SK-N-MC (cell line): ENCODE measurements around the gene ORC4.
"Not testable (repeated sequence)": the region's sequence is repeated elsewhere in the genome, so short reads cannot be mapped to it uniquely, and the experiment has no call there.

ENCODE experiments used
- DNase-seq: peaks from one replicate; pipeline ENCODE4 v3.0.0-alpha.2; 2011; ENCODE audit warnings: low read depth, low spot score
- H3K27ac ChIP-seq: fragments of 200-600 bp; sonication (generic); 2 replicates; pipeline ENCODE4 v1.5.1; 2016; ENCODE audit warnings: mixed run types
- H3K36me3 ChIP-seq: fragments of 200-600 bp; sonication (generic); 2 replicates; pipeline ENCODE4 v1.6.1; 2017; ENCODE audit warnings: antibody characterized with exemption, low read length, mixed read lengths; ENCODE audit not compliant: insufficient read depth
- H3K4me3 ChIP-seq: fragments of 200-600 bp; sonication (generic); 2 replicates; pipeline ENCODE4 v1.5.1; 2016
- H3K9ac ChIP-seq: fragments of 200-600 bp; sonication (generic); 2 replicates; pipeline ENCODE4 v1.8.0; 2017; ENCODE audit warnings: mixed run types, mixed read lengths; ENCODE audit not compliant: insufficient read length
- H3K9me3 ChIP-seq: fragments of 200-600 bp; sonication (generic); 2 replicates; pipeline ENCODE4 v1.6.1; 2017; ENCODE audit warnings: low read depth, mild to moderate bottlenecking, antibody characterized with exemption, low read length, moderate library complexity, mixed read lengths
- EZH2 ChIP-seq: fragments of 200-600 bp; sonication (generic); IDR thresholded peaks from one replicate; pipeline ENCODE4 v1.6.1; 2017; ENCODE audit warnings: antibody characterized with exemption
- FOXP2 ChIP-seq: optimal IDR thresholded peaks from 2 replicates; pipeline ENCODE3; 2011; ENCODE audit warnings: mild to moderate bottlenecking, moderate library complexity; ENCODE audit not compliant: insufficient read depth; ENCODE audit errors: extremely low read length, control extremely low read depth
- POLR2AphosphoS5 ChIP-seq: IDR thresholded peaks from 2 replicates; pipeline ENCODE4 v1.6.1; 2012; ENCODE audit warnings: mild to moderate bottlenecking, low read depth, low read length, borderline replicate concordance

ORC4 gene

DNA sequence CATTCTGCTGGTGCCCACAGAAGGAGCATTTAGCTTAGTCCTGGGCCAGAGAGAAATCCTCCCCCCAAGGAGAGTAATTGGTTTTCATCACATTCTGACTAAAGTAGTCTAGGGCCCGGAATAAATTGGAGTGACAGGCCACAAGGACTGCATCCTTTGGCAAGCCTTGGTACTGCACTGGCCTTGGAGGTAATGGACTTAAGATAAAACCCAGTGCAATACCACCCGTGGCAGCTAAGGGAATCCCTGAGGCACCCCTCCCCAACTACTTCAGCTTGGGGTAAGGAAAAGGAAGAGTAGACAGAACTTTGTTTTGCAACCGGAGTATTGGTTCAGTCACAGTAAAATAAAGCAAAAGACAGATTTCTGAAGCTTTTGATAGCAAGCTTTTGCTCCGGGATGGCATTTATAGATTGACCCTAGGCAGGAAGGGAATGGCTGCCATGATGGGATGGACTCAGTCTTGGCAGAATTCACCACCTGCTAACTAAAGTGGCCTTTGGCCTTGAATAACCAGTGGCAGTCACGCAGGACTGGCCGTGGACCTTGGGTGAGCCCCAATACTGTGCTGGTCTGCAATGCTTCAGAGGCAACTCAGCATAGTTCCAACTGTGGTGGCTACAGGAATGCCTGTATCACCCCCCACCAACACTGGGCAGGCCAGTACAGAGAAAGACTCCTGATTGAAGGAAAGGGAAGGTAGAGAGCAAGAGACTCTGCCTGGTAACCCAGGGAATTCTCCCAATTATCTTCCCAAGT lies 14.1 kb downstream of the ORC4 start:
- Histone ChIP-seq H3K27ac (no peak overlapping the region), H3K4me3 (no peak overlapping the region), H3K9me3 (no peaks in the 10 kb centered on the region), H3K9ac (no peak overlapping the region), H3K36me3 (peaks cover 7% of the 10 kb centered on the region; the same call in 1 of the 2 replicates)
- DNase-seq = no peak
- TF ChIP-seq EZH2 (no peak), POLR2AphosphoS5 (no peak), FOXP2 (no peak)

- not testable (repeated sequence) for H3K9ac ChIP-seq, H3K4me3 ChIP-seq, DNase-seq, H3K27ac ChIP-seq, H3K9me3 ChIP-seq
- peaks cover 17% of the 10 kb centered on the region for H3K36me3 ChIP-seq
These were observed 18.1 kb downstream of the ORC4 start for GRCh38 chr2:148002420-148002819.

GRCh38 chr2:148000095-148000494 lies 20.4 kb downstream of the ORC4 start:
- H3K36me3 ChIP-seq = peaks cover 26% of the 10 kb centered on the region
- peaks cover 8% of the 10 kb centered on the region; the same call in 1 of the 2 replicates for H3K9me3 ChIP-seq
- no peak overlapping the region for H3K9ac ChIP-seq
- H3K27ac ChIP-seq = no peak overlapping the region
- TF ChIP-seq EZH2 = no peak
- TF ChIP-seq POLR2AphosphoS5 = no peak
- no peak for TF ChIP-seq FOXP2
- no peak for DNase-seq
- H3K4me3 ChIP-seq = no peak overlapping the region

- H3K9me3 ChIP-seq = peaks cover 8% of the 10 kb centered on the region; the same call in 1 of the 2 replicates
- no peak for DNase-seq
- no peak overlapping the region for H3K4me3 ChIP-seq
- H3K27ac ChIP-seq = no peak overlapping the region
- H3K36me3 ChIP-seq = peaks cover 29% of the 10 kb centered on the region
- no peak overlapping the region for H3K9ac ChIP-seq
- no peak for TF ChIP-seq EZH2
- no peak for TF ChIP-seq POLR2AphosphoS5
- no peak for TF ChIP-seq FOXP2
These were observed 21.4 kb downstream of the ORC4 start for GRCh38 chr2:147999126-147999525.

GRCh38 chr2:147998203-147998602 lies 22.3 kb downstream of the ORC4 start:
- Histone ChIP-seq H3K4me3 (no peak overlapping the region), H3K9ac (no peak overlapping the region), H3K36me3 (peaks cover 29% of the 10 kb centered on the region), H3K9me3 (peaks cover 8% of the 10 kb centered on the region; the same call in 1 of the 2 replicates), H3K27ac (no peak overlapping the region)
- DNase-seq = no peak
- TF ChIP-seq FOXP2 (no peak), EZH2 (no peak), POLR2AphosphoS5 (no peak)

DNA sequence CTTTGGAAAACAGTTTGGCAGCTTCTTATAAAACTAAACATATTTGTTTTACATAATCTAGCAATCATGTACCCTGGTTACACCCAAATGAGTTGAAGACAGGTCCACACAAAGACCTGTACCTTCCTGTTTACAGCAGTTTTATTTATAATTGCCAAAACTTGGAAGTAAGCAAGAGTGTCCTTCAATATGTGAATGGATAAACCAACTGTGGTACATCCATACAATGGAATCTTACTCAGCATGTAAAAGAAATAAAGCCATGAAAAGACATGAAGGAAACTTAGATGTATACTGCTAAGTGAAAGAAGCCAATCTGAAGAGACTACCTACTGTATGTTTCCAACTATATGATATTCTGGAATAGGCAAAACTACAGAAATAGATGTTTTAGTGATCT lies 23.7 kb downstream of the ORC4 start:
- H3K9me3 ChIP-seq = peaks cover 8% of the 10 kb centered on the region; the same call in 1 of the 2 replicates
- no peak overlapping the region for H3K4me3 ChIP-seq
- TF ChIP-seq FOXP2 (no peak), EZH2 (no peak), POLR2AphosphoS5 (no peak)
- H3K27ac ChIP-seq = no peak overlapping the region
- no peak overlapping the region for H3K9ac ChIP-seq
- DNase-seq = no peak
- H3K36me3 ChIP-seq = peaks cover 29% of the 10 kb centered on the region

- H3K9ac ChIP-seq, DNase-seq, H3K4me3 ChIP-seq, H3K27ac ChIP-seq, H3K9me3 ChIP-seq: not testable (repeated sequence)
- peaks cover 29% of the 10 kb centered on the region for H3K36me3 ChIP-seq
These were observed 25.6 kb downstream of the ORC4 start for GRCh38 chr2:147994965-147995364.

DNA sequence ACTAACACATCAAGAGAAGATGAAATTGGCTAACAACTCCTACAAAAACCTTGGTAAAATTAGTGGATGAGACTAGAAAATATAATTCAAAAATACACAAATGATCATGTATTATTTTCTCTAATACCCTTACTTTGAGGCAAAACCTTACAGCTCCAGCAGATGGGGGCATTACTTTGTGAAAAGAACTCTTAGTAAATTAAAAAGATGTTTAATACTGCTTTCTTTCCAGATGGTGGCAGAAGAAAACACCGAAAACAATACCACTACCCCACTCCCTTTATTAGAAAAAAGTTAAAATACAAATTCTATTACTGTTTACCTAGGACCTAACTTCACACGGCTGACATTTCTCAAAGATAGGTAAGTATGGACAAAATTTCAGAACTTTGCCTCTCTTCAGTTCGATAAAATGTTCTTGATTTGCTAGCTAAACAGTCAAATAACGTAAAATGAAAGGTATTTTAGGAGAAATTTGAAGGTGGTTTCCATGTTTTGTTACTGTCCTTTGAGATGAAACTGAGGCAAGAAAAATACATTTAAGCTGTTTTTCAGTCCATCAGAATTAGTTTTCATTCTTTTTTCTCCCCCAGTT lies 30.6 kb downstream of the ORC4 start:
- peak overlapping the region; percentile 5 for H3K9ac ChIP-seq
- H3K27ac ChIP-seq = no peak overlapping the region
- TF ChIP-seq FOXP2 (no peak), POLR2AphosphoS5 (no peak), EZH2 (no peak)
- H3K9me3 ChIP-seq = no peaks in the 10 kb centered on the region
- peaks cover under 1% of the 10 kb centered on the region; the same call in 1 of the 2 replicates for H3K36me3 ChIP-seq
- H3K4me3 ChIP-seq = no peak overlapping the region
- DNase-seq = peak; percentile 42

DNA sequence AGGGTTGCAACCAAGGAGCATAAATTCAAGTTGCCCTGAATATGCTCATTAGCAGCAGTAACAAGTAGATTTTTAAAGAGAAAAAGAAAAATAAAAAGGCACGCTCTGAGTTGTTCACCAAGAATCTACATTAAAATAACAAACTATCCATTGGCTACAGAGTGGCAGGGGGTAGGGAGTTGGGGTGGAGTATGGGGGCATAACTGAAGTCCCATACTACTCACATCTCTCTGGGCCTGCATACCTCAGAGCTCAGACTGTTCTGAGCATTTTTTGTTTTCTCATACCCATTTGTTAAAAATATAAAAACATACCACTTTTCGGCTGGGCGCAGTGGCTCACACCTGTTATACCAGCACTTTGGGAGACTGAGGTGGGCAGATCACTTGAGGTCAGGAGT lies 31.4 kb downstream of the ORC4 start:
- Histone ChIP-seq H3K9ac (no peak overlapping the region), H3K36me3 (no peaks in the 10 kb centered on the region), H3K27ac (no peak overlapping the region), H3K9me3 (no peaks in the 10 kb centered on the region), H3K4me3 (no peak overlapping the region)
- no peak for DNase-seq
- TF ChIP-seq FOXP2 = no peak
- TF ChIP-seq POLR2AphosphoS5 = no peak
- no peak for TF ChIP-seq EZH2
